ENCODE measurements around the gene CAPZA1. TPM values are rescaled to one million over a fixed set of nuclear protein-coding genes. Genes with fewer than 3 reads are reported as not detected.
A peak's percentile ranks its signal among the peaks of the same experiment; 100 is the strongest.

The CAPZA1 gene
- total RNA-seq, 1 donor from 2014 or later = 129 TPM

DNA sequence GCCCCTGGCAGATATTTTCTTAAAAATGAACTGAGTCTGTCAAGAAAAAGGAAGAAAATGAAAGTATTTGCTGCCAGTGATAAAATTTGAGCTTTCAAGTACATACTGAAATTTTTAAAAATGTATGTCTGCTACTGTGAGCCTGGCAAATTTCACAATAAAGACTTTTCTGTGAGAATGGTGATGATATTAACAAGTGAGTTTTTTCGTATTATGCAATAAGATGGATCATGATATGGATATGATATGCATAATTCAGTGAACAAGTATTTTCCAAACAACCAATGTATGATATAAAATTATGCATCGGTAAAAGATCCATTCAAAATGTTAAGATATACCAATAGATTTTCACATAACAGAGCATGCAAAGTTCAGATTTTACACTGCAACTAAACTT, 16.6 kb upstream of the CAPZA1 start:
- DNase-seq (ENCODE audit: extremely low spot score, unreplicated experiment) = no peak
- H3K27ac Mint-ChIP-seq (ENCODE audit: unreplicated experiment) = no peak overlapping the region
- no peaks in the 10 kb centered on the region for H3K4me1 Mint-ChIP-seq (ENCODE audit: unreplicated experiment)
- TF ChIP-seq, protein P1, sequence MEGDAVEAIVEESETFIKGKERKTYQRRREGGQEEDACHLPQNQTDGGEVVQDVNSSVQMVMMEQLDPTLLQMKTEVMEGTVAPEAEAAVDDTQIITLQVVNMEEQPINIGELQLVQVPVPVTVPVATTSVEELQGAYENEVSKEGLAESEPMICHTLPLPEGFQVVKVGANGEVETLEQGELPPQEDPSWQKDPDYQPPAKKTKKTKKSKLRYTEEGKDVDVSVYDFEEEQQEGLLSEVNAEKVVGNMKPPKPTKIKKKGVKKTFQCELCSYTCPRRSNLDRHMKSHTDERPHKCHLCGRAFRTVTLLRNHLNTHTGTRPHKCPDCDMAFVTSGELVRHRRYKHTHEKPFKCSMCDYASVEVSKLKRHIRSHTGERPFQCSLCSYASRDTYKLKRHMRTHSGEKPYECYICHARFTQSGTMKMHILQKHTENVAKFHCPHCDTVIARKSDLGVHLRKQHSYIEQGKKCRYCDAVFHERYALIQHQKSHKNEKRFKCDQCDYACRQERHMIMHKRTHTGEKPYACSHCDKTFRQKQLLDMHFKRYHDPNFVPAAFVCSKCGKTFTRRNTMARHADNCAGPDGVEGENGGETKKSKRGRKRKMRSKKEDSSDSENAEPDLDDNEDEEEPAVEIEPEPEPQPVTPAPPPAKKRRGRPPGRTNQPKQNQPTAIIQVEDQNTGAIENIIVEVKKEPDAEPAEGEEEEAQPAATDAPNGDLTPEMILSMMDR (IDR thresholded peaks at IDR 0.05) = no peak
- H3K9me3 Mint-ChIP-seq (ENCODE audit: unreplicated experiment) = no peaks in the 10 kb centered on the region
- no peak overlapping the region for H3K4me3 Mint-ChIP-seq (ENCODE audit: unreplicated experiment)
- H3K36me3 Mint-ChIP-seq (ENCODE audit: unreplicated experiment) = peaks cover 38% of the 10 kb centered on the region
- H3K27me3 Mint-ChIP-seq (ENCODE audit: unreplicated experiment) = no peaks in the 10 kb centered on the region

DNA sequence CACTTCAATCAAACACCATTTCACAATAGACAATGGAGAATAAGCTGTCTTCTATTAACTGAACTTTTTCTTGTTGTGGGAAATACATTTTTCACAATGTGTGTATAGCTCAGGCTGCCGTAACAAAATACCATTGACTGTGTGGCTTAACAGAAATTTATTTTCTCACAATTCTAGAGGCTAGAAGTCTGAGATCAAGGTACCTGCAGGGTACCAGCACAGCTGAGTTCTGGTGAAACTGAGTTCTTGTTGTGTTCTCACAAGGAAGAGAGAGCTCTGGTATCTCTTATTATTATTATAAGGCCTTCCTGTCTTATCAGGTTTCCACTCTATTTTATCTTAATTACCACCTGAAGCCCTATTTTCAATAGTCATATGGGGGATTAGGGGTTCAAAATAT, 16.1 kb upstream of the CAPZA1 start:
- Mint-ChIP-seq H3K9me3 (ENCODE audit: unreplicated experiment) (no peaks in the 10 kb centered on the region), H3K36me3 (ENCODE audit: unreplicated experiment) (peaks cover 43% of the 10 kb centered on the region), H3K4me1 (ENCODE audit: unreplicated experiment) (no peaks in the 10 kb centered on the region), H3K27me3 (ENCODE audit: unreplicated experiment) (no peaks in the 10 kb centered on the region), H3K4me3 (ENCODE audit: unreplicated experiment) (no peak overlapping the region), H3K27ac (ENCODE audit: unreplicated experiment) (no peak overlapping the region)
- no peak for DNase-seq (ENCODE audit: extremely low spot score, unreplicated experiment)
- TF ChIP-seq, protein P1 (IDR thresholded peaks at IDR 0.05) = no peak

DNA sequence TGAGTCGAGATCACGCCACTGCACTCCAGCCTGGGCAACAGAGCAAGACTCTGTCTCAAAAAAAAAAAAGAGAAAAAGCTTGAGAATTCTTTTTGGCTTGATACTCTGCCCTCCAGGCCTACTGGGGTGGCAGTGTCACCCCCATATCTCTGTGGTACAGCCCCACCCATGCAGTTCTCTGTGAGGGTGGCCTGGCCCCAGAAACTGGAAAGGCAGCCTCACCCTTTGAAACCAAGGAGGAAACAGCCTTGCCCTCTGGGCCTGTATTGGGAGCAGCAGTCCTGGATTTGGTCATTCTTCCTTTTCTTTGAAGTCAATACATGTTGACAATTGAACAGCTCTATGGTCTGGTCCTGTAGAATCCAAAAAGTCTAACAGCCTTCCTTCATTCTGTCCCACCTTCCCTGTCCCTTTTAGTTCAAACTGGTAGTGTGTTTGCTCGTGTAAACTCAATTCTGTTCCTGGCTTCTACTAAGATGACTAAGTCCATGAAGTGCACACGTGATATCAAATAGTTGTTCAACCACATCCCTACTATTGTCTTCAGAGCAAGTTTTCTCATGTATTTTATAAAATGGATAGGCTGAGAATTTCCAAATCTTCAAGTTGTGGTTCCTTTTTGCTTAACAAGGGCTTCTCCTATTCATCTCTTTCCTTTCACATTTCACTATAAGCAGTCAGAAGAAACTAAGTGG, 13.9 kb upstream of the CAPZA1 start:
- no peak for DNase-seq (ENCODE audit: extremely low spot score, unreplicated experiment)
- Mint-ChIP-seq H3K36me3 (ENCODE audit: unreplicated experiment) (peaks cover 39% of the 10 kb centered on the region), H3K27ac (ENCODE audit: unreplicated experiment) (no peak overlapping the region)

DNA sequence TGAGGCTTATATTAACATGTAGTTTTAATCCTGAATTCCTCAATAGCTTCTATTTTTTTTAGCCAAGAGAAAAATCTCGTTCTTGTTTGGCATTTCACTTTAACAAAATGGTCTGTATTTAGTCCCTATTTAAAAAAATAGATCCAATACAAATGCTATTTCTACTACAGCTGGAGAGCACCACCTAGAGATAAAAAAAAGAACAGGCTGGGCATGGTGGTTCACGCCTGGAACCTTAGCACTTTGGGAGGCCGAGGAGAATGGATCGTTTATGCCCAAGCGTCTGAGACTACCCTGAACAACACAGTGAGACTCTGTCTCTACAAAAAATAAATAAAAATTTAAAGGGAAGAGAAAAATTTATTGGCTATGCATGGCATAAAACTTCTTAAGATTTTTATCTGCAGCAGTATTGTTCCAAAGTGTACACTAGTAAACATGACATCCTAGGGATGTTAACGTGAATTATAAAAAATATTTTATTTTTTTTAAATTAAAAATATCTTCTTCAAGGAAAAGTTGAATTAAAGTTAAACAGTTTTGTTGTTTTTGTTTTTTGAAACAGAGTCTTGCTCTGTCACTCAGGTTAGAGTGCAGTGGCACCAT, 5.1 kb upstream of the CAPZA1 start:
- Mint-ChIP-seq H3K36me3 (ENCODE audit: unreplicated experiment) (peaks cover 8% of the 10 kb centered on the region), H3K27ac (ENCODE audit: unreplicated experiment) (peak overlapping the region; percentile 27), H3K4me3 (ENCODE audit: unreplicated experiment) (no peak overlapping the region), H3K4me1 (ENCODE audit: unreplicated experiment) (peaks cover 15% of the 10 kb centered on the region), H3K27me3 (ENCODE audit: unreplicated experiment) (no peaks in the 10 kb centered on the region), H3K9me3 (ENCODE audit: unreplicated experiment) (no peaks in the 10 kb centered on the region)
- TF ChIP-seq, protein P1 (IDR thresholded peaks at IDR 0.05) = peak; percentile 69
- DNase-seq (ENCODE audit: extremely low spot score, unreplicated experiment) = no peak

More for the DNA sequence above, 13.9 kb upstream of the CAPZA1 start:
- no peaks in the 10 kb centered on the region for H3K27me3 Mint-ChIP-seq (ENCODE audit: unreplicated experiment)
- no peak overlapping the region for H3K4me3 Mint-ChIP-seq (ENCODE audit: unreplicated experiment)
- TF ChIP-seq, protein P1 (IDR thresholded peaks at IDR 0.05) = no peak
- no peaks in the 10 kb centered on the region for H3K4me1 Mint-ChIP-seq (ENCODE audit: unreplicated experiment)
- H3K9me3 Mint-ChIP-seq (ENCODE audit: unreplicated experiment) = no peaks in the 10 kb centered on the region

DNA sequence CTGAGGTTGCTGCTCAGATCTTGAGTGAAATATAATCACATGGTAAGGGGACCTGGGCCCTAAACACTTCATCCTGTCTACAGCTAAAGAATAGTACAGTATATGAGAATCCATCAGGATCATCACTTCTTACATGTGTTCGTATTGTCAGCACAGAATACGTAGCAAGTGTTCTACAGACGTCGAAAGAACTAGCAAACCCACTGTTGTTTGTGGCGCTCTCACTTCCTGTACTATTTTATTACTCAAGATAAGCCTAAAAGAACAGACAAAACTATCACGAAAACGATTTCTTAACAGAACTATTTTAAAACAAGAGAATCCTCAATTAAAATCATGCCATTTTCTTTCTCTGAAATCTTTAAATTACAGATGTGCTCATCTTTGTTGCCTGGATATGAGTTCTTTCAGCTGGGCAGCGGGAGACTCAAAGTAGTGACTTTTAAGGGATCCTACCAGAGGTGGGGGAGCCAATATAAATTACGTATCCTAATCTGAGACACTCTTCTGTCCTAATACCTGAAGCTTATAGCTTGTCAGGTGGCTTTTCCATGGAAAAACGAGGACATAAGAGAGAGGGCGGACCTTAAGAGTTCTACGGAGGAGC, 1.4 kb upstream of the CAPZA1 start:
- H3K27me3 Mint-ChIP-seq (ENCODE audit: unreplicated experiment) = no peaks in the 10 kb centered on the region
- no peak for DNase-seq (ENCODE audit: extremely low spot score, unreplicated experiment)
- peaks cover 4% of the 10 kb centered on the region for H3K36me3 Mint-ChIP-seq (ENCODE audit: unreplicated experiment)
- no peaks in the 10 kb centered on the region for H3K9me3 Mint-ChIP-seq (ENCODE audit: unreplicated experiment)
- H3K4me3 Mint-ChIP-seq (ENCODE audit: unreplicated experiment) = peak overlapping the region; percentile 99
- peak overlapping the region; percentile 100 for H3K27ac Mint-ChIP-seq (ENCODE audit: unreplicated experiment)
- TF ChIP-seq, protein P1 (IDR thresholded peaks at IDR 0.05) = no peak
- peaks cover 42% of the 10 kb centered on the region for H3K4me1 Mint-ChIP-seq (ENCODE audit: unreplicated experiment)
